Measurements from ENCODE around the gene NCAPH2. TPM values are rescaled to one million over a fixed set of nuclear protein-coding genes. Genes with fewer than 3 reads are reported as not detected.

Gene NCAPH2
- total and polyA plus RNA-seq, 2 of the 8 experiments (the other 6 are each of a cell fraction or from before 2014, with no cell fraction given): 62.2 to 81.6 TPM

GRCh38 chr22:50547263-50547985 lies 39.4 kb downstream of the NCAPH2 start:
- no peak overlapping the region for H2BK120ac ChIP-seq (replicated peaks; ENCODE audit: low read depth, low read length)
- H3K27me3 ChIP-seq (replicated peaks in 1 of 4; ENCODE audit: control insufficient read depth in 3 of 4, extremely low read depth in 1 of 4, insufficient read depth in 3 of 4, low read length in 3 of 4): peaks cover 0 to 13% (median 7%) of the 10 kb centered on the region in 4 experiments; a peak in 5 of 7 replicates
- H3K23ac ChIP-seq (ENCODE audit: insufficient read length): no peak overlapping the region
- H3K14ac ChIP-seq (ENCODE audit: insufficient read length): no peak overlapping the region
- no peaks in the 10 kb centered on the region for H3K9me3 ChIP-seq (ENCODE audit: insufficient read depth in 2 of 2, low read depth in 1 of 2, low read length in 1 of 2)
- no peaks in the 10 kb centered on the region for H3K23me2 ChIP-seq (ENCODE audit: low read depth, low read length)
- no peak overlapping the region for H2BK20ac ChIP-seq (ENCODE audit: low read length)
- DNase-seq (ENCODE audit: low read depth in 1 of 2, low spot score in 2 of 2) (no peak), FAIRE-seq (no peak)
- 88% methylated on average over 21 of the region's 35 CpGs; no CpG with 5 or more reads in 1 of the 2 experiments for WGBS, 2 experiments (ENCODE audit: extremely low coverage in 1 of 2, insufficient coverage in 1 of 2, insufficient read length in 1 of 2, insufficient replicate concordance in 2 of 2, low coverage in 1 of 2, low lambda C conversion rate in 2 of 2, missing lambda C conversion rate in 1 of 2)
- H3K18ac ChIP-seq (ENCODE audit: extremely low read depth, low read length): no peak overlapping the region
- H3K56ac ChIP-seq (replicated peaks; ENCODE audit: insufficient read length, low read depth, low read length): no peak overlapping the region
- H4K20me1 ChIP-seq (replicated peaks in 1 of 2; ENCODE audit: control insufficient read depth in 1 of 2, insufficient read depth in 2 of 2, low read length in 2 of 2): no peaks in the 10 kb centered on the region
- POLR2A ChIA-PET (ENCODE audit: partially characterized antibody): interaction anchor here (1.1 kb wide), 1 partner anchor 22 kb away, joined by 4 read pairs; the partner anchor contains the start of gene SCO2
- no peak overlapping the region for H3K27ac ChIP-seq (ENCODE audit: low read depth, low read length)
- no peak overlapping the region for H2AK5ac ChIP-seq (ENCODE audit: low read depth, low read length)
- no peak overlapping the region for H2AFZ ChIP-seq (ENCODE audit: low read length)
- no peak overlapping the region for H3K4ac ChIP-seq (replicated peaks; ENCODE audit: insufficient read length, low read depth, low read length)
- H4K8ac ChIP-seq (ENCODE audit: extremely low read depth, insufficient read depth, low read length): no peak overlapping the region; the same call in 1 of the 2 replicates
- peaks cover 0 to 5% (median 1%) of the 10 kb centered on the region in 4 experiments; a peak in 2 of 7 replicates for H3K4me1 ChIP-seq (replicated peaks in 1 of 4; ENCODE audit: control insufficient read depth in 3 of 4, insufficient read depth in 4 of 4, low read length in 3 of 4)
- no peak overlapping the region for H2BK15ac ChIP-seq (ENCODE audit: low read length)
- no peak overlapping the region for H3K4me3 ChIP-seq (ENCODE audit: extremely low read depth in 1 of 4, insufficient read depth in 2 of 4, low read depth in 3 of 4, low read length in 4 of 4)
- no peak overlapping the region for H2BK12ac ChIP-seq (ENCODE audit: low read depth, low read length)
- no peak overlapping the region for H4K5ac ChIP-seq (ENCODE audit: insufficient read length, low read depth, low read length)
- CTCF ChIA-PET (ENCODE audit: partially characterized antibody): interaction anchor here (0.7 to 2.5 kb wide), 12 partner anchors 9 to 336 kb away, joined by 3 to 9 read pairs (median 4); partner anchors contain the start of genes SCO2 and SYCE3
- H3K79me2 ChIP-seq (ENCODE audit: control insufficient read depth in 1 of 2, insufficient read depth in 2 of 2, low read length in 2 of 2): no peaks in the 10 kb centered on the region
- H2BK5ac ChIP-seq (ENCODE audit: low read depth, low read length): no peak overlapping the region; the same call in 1 of the 2 replicates
- H3K79me1 ChIP-seq (ENCODE audit: low read depth, low read length): no peaks in the 10 kb centered on the region
- no peak overlapping the region for H4K91ac ChIP-seq (replicated peaks; ENCODE audit: insufficient read length, low read length)
- no peak overlapping the region for H3K4me2 ChIP-seq (ENCODE audit: insufficient read depth in 1 of 2, low read depth in 2 of 2, low read length in 2 of 2)
- H3K9ac ChIP-seq (replicated peaks in 1 of 4; ENCODE audit: extremely low read depth in 1 of 4, low read depth in 3 of 4, low read length in 3 of 4): no peak overlapping the region
- no peaks in the 10 kb centered on the region for H3K36me3 ChIP-seq (ENCODE audit: control insufficient read depth in 2 of 4, insufficient read depth in 4 of 4, low read length in 3 of 4)
- no peak for TF ChIP-seq BRCA1 (IDR thresholded peaks at IDR 0.05; ENCODE audit: low read depth, low read length)
- TF ChIP-seq TAF7 (optimal IDR thresholded peaks at IDR 0.05; ENCODE audit: borderline replicate concordance, low read depth, low read length): no peak
- TF ChIP-seq JUN (IDR thresholded peaks at IDR 0.05; ENCODE audit: low read depth, low read length): no peak
- TF ChIP-seq CHD2 (IDR thresholded peaks at IDR 0.05; ENCODE audit: low read length): no peak
- TF ChIP-seq BACH1 (IDR thresholded peaks at IDR 0.05; ENCODE audit: low read length): no peak
- TF ChIP-seq HDAC6 (IDR thresholded peaks at IDR 0.05; ENCODE audit: low read depth, low read length): no peak

Data from H1 (cell line).